Panc1 (cell line): ENCODE data around the gene FNDC11.

Source experiments
- CTCF ChIP-seq: fragments of 450-650 bp; IDR thresholded peaks from 2 replicates; pipeline ENCODE4 v1.5.1; 2017; ENCODE audit warnings: mild to moderate bottlenecking
- POLR2AphosphoS5 ChIP-seq: IDR thresholded peaks from 2 replicates; pipeline ENCODE4 v1.6.1; 2012; ENCODE audit warnings: mild to moderate bottlenecking, low read depth, low read length, moderate library complexity
- SIN3A ChIP-seq: IDR thresholded peaks from 2 replicates; pipeline ENCODE4 v1.6.1; 2012; ENCODE audit warnings: low read depth, mild to moderate bottlenecking, low read length, moderate library complexity, borderline replicate concordance; ENCODE audit not compliant: insufficient read depth
- TCF7L2 ChIP-seq: IDR thresholded peaks from 2 replicates; pipeline ENCODE4 v1.6.1; 2011; ENCODE audit warnings: mild to moderate bottlenecking, low read depth, low read length, inconsistent platforms
- TF ChIP-seq, protein P1 (sequence below), 2 experiments: IDR thresholded peaks; 2 replicates each; pipeline ENCODE4 v1.6.1; 2011 to 2012; ENCODE audit warnings: low read depth in 2 of 2, control low read depth in 1 of 2, low read length in 1 of 2, mild to moderate bottlenecking in 1 of 2, moderate library complexity in 1 of 2; ENCODE audit not compliant: insufficient read depth in 1 of 2

GRCh38 chr20:63596423-63596822 is 42.5 kb downstream of the FNDC11 start:
- TF ChIP-seq, protein P1, sequence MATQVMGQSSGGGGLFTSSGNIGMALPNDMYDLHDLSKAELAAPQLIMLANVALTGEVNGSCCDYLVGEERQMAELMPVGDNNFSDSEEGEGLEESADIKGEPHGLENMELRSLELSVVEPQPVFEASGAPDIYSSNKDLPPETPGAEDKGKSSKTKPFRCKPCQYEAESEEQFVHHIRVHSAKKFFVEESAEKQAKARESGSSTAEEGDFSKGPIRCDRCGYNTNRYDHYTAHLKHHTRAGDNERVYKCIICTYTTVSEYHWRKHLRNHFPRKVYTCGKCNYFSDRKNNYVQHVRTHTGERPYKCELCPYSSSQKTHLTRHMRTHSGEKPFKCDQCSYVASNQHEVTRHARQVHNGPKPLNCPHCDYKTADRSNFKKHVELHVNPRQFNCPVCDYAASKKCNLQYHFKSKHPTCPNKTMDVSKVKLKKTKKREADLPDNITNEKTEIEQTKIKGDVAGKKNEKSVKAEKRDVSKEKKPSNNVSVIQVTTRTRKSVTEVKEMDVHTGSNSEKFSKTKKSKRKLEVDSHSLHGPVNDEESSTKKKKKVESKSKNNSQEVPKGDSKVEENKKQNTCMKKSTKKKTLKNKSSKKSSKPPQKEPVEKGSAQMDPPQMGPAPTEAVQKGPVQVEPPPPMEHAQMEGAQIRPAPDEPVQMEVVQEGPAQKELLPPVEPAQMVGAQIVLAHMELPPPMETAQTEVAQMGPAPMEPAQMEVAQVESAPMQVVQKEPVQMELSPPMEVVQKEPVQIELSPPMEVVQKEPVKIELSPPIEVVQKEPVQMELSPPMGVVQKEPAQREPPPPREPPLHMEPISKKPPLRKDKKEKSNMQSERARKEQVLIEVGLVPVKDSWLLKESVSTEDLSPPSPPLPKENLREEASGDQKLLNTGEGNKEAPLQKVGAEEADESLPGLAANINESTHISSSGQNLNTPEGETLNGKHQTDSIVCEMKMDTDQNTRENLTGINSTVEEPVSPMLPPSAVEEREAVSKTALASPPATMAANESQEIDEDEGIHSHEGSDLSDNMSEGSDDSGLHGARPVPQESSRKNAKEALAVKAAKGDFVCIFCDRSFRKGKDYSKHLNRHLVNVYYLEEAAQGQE (IDR thresholded peaks at IDR 0.05; ENCODE audit: insufficient read depth in 1 of 2, low read depth in 2 of 2, low read length in 1 of 2) = no peak
- TF ChIP-seq CTCF = no peak
- no peak for TF ChIP-seq POLR2AphosphoS5
- no peak for TF ChIP-seq TCF7L2
- TF ChIP-seq SIN3A = no peak
